A549 treated with DMSO at 1 μM for 4 hours (cell line): ENCODE results near the gene RBM17. TPM values are rescaled to one million over a fixed set of nuclear protein-coding genes. Genes with fewer than 3 reads are reported as not detected.

Experiments
- total RNA-seq: library from RNA; stranded (reverse); fragments of 200-300 nt; extraction: Qiagen RNA extraction; gene quantifications from 5 replicates; pipeline ENCODE4 v1.2.3, GENCODE V29; 2022; ENCODE audit warnings: low read depth

Gene RBM17, protein sequence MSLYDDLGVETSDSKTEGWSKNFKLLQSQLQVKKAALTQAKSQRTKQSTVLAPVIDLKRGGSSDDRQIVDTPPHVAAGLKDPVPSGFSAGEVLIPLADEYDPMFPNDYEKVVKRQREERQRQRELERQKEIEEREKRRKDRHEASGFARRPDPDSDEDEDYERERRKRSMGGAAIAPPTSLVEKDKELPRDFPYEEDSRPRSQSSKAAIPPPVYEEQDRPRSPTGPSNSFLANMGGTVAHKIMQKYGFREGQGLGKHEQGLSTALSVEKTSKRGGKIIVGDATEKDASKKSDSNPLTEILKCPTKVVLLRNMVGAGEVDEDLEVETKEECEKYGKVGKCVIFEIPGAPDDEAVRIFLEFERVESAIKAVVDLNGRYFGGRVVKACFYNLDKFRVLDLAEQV
- 104 to 133 TPM (median 124 TPM) in 5 replicates for total RNA-seq

DNA sequence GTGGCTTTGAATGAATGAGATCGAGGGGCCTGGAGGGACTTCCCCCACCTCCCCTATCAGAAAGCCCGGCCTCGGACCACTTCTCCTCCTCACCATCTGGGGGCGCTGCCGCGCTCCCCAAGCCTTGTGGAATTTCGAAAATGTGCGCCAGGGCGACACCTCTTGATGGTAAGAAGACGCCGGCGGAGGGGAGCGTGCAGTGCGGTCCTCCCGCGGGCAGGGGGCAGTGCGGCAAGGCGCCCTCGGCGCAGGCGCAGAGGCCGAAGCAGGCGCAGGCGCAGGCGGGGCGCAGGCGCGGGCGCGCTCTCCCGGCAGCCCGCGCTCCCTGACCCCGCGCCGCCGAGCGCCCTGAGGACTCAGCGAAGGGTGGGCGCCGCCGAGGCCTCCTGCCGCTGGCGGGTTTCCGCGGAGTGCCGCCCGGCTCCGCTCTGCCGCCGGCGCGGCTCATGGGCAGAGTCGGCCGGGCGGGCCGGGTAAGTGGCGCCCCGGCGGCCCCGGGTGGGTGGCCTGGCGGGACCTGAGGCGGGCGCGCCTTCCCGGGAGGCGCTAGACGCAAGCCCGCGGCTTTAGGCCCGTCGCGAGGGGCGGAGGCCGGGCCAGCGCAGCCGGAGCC is at the start of gene RBM17:
Gene RBM17, plus strand, starts transcription at position 314 of the 613 bp plus-strand sequence. CDS start 8,032 bp downstream, outside the sequence.

DNA sequence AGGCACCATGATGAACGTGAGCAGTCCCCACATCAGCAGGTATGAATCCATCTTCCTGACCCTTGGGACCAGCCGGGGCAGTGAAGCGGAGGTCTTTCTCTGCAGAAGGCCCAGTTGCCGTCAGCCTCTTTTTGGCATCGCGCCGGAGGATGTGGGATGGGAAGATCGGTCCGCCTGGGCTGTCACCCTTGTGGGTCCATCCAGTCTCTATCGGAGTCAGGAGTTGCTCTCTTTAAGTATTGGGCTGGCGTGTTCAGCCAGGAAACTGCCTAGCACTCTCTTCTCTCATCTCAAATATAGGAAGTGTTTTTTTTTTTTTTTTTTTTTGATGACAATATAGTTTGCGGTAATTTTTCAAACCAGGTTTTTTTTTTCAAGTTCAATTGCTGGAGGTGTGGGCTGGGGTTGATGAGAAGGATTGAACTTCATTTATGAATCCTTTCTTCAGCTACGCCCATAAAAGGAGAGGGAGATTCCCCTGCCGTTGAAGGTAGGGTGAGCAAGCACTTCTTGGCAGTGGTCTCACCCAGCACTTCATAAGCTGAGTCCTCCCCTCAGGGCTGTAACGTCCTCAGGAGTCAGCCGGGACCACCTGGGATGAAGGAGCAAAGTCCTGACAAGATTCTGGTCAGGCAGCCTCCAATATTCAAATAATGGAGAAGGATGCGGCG is 26.6 kb upstream of the RBM17 start, which contains the start of gene IL2RA:
Gene IL2RA, minus strand, starts transcription at position 267 of the 671 bp plus-strand sequence. Its CDS starts 216 bp downstream, at position 51.

Other genes starting within 250 kb of the RBM17 start
- gene ANKRD16, start 199.1 kb upstream of the RBM17 start, total RNA-seq: 8.5 to 12.0 TPM (median 10.9 TPM) in 5 replicates
- 29.6 to 43.5 TPM (median 40.6 TPM) in 5 replicates for gene FBH1, start 198.8 kb upstream of the RBM17 start, total RNA-seq
- gene IL15RA, start 111.5 kb upstream of the RBM17 start, total RNA-seq: 3.5 to 4.4 TPM (median 4.1 TPM) in 5 replicates
- not detected in 5 replicates for gene IL2RA, start 26.7 kb upstream of the RBM17 start, total RNA-seq
- gene PFKFB3, start 113.9 kb downstream of the RBM17 start, total RNA-seq: 186 to 201 TPM (median 186 TPM) in 5 replicates